Measurements from ENCODE around the gene SNX27.
"Not testable (repeated sequence)": the region's sequence is repeated elsewhere in the genome, so short reads cannot be mapped to it uniquely, and the experiment has no call there.

SNX27 gene

DNA sequence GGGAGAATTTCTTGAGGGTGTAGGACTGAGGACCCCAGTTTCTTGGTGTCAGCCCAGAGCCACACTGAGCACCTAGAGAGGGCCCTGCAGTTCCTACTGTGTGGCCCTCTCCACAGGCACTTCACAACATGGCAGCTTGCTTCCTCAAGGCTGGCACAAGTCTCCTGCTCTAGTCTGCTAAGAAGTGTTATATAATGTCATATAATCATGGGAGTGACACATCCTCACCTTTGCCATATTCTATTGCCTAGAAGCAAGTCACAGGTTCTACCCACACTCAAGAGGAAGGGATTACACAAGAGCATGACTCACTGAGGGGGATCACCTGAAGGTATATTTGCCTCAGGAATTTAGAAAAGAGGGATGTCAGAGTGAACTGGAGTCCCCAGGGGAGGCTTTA lies 5.5 kb upstream of the SNX27 start:
- DNase-seq: no peak

DNA sequence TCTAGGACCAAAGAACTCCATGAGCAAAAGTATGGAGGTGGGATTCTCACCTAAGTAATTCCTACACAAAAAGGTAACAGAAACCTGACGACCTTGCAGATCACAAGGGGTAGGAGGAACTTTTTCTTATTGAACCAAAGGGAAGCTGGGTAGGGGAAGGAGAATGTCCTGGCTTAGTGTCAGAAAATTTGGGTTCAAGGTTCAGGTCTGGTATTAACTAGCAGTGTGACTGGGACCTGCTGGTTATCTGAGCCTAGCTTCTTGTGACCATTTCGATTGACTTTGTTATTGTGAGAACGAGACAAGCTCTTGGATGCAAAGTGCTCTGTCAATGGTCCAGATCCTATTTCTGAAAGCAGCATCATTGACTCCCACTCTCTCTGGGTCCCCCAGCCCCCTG lies 5.0 kb upstream of the SNX27 start:
- DNase-seq: no peak

DNA sequence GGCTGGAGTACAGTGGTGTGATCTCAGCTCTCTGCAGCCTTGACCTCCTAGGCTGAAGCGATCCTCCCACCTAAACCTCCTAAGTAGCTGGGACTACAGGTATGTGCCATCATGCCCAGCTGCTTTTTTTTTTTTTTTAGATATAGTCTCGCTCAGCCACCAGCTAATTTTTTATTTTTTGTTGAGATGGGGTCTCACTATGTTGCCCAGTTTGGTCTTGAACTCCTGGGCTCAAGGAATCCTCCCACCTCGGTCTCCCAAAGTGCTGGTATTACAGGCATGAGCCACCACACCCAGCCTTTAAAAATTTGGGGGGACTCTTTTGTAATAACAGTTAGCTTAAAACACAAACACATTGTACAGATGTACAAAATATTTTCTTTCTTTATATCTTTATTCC lies 1.7 kb upstream of the SNX27 start:
- no peak for DNase-seq

DNA sequence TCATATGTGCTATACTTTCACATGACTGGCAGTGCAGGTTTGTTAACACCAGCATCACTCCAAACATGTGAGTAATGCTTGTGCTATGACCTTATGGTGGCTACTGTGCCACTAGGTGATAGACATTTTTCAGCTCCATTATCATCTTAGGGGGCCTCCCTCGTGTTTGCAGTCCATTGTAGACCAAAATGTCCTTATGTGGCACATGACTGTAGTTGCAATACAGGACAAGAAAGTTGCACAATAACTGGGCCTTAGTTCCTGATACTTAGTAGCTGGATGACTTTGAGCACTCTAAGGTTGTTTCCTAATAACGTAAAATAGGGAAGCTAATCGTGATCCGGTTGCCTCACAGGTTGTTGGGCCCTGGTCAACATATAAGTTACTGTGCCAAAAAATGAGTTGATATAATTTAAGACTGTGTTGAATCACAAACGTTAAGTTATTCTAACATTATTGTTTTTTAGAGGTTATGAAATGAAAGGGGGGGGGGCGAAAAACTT lies 511 bp upstream of the SNX27 start:
- DNase-seq: peak; percentile 60

DNA sequence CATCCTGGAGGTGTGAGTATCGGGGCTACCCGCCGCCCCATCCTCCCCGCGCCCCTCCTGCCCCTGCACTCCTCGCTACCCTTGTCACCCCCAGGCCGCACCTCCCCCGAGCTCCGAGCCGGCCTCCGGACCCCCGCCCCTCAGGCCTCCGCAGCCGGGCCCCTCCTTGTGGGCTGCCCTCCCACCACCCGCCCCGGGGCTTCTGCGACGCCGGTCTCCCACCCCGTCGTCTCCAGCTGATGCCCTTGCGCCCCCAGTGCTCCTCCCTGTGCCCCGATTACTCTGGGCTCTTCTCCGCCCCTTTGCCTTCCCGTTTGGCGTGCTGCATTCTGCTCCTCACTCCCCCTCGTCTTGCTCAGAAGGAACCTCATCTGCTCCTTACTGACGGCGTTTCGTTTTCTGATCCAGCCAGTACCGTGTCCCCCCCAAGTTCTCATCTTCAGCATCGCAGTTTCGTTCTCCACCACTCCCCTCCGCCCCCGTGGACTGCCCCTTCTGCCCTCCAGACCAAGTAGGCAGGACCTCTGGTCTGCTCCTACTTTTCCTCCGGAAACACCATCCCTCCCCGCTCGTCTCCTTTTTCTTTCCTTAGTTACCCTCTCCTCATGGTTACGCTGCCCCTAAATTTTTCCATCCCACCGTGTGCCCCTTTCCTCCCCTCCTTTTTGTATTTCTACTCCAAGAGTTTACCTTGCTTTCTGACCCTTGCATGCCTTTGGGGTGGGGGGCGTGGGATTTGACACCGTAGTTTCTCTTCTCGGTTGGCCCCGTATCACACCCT lies 841 bp downstream of the SNX27 start:
- DNase-seq: peak; percentile 20

DNA sequence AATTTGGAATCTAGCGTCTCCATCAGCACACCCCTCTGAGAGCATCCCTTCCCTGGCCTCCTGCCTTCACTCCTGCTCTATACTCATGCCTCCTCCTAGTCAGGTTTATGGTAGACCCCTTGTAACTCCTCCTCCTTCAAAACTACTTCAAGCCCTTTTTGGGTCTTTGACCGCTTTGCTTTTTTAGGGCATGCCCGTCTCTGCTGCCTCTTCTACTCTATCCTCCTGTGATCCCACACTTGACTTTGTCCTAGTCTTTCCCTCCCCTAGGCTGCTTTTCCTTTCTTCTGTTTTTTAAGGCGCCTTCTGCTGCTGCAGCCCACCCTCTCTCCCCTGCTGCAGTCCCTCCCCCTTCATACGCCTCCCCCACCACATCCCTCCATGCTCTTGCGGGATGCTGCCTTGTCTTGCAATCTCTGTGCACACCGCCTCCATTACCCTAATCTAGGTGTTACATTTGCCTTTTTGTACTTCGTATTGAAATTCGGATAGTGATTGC lies 1.5 kb downstream of the SNX27 start:
- peak; percentile 3 for DNase-seq

DNA sequence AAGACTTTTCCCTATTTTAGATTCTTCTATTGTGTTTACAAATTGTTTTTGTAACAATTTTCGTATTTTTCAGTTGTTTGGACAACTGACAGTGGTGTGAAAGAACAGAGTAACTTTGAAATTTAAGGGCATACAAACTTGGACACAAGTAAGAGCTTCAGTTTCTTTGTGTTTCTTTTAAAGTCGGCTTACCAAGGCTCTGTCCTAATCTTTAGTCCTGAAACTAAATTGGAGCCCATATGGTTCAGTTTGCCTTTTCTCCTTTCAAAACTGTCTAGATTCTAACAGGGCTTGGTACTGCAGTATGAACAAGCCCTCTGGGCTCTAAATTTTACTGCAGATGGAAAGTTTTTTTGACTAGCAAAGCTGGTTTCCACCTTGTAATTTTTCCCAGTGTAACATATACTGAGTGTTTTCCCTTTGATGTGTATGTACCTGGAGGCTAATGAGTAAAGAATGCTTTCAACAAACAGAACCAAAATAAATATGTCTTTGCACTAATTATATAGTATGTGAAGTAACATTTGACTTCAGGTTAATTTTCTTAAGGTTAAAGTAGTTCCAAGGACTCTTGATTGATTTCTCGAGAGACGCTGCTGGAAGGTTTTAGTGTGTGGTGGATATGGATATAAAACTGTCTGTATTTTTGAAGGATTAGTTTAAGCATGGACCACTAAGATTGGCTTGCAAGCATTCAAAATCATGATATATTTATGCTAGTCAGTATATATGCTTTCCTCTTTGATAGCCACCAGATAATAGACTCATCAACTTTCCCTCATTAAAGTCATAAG lies 4.1 kb downstream of the SNX27 start:
- no peak for DNase-seq

DNA sequence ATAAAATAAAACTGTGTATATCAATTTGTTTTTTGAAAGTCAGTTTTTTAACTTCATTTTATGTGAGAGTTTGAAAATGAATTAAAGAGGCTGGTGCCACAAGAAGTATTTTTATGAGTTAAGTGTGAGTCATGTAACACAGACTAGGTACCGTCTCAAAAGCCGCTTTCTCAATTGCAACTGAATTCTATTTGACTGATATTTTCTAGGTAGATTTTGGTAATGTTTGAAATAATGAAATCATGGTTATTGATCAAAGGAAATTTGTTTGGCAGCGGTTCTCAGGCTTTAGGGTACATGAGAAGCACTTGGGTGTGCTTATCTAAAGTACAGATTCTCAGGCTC lies 4.6 kb downstream of the SNX27 start:
- DNase-seq: peak; percentile 60

DNA sequence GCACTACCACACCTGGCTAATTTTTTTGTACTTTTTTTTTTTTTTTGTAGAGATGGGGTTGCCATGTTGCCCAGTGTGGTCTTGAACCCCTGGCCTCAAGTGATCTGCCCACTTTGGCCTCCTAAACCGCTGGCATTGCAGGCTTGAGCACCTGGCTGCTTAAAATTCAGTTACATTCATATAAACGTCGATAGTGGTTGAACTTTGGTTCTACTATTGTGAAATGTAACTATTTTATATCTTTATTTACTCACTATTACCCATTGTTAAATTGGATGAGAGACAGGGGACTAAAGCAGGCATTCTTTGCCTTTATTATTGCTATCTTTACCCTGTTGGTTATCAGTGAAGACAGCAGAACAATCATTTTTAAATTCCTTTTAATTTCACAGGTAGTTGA lies 6.2 kb downstream of the SNX27 start:
- no peak for DNase-seq

DNA sequence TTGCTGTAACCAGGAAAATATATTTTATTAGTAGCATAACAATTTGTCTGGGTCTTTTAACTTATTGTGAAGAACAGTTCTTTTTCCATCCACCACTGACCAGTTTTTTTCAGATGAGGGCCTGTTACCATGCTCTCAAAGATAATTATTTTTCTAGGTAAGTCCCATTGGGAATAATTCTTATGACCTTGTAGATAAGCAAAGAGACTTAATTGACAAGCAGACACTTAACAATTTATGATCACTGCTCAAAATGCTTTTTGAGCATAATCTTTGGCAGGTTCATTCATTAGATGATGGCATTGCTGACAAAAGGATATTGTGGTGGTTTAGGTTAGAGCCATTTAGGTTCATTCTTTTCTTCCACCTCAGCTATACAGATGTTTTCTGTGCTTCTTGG lies 6.6 kb downstream of the SNX27 start:
- DNase-seq: no peak

DNA sequence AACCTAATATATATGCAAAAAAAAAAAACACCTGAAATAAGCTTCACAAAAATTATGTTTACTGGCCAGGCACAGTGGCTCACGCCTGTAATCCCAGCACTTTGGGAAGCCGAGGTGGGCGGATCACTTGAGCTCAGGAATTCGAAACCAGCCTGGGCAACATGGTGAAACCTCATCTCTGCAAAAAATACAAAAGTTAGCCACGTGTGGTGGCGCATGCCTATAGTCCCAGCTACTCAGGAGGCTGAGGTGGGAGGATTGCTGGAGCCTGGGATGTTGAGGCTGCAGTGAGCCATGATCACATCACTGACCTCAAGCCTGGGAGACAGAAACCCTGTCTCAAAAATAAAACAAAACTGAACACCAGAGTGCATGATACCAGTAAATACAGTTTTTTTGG lies 7.1 kb downstream of the SNX27 start:
- not testable (repeated sequence) for DNase-seq

DNA sequence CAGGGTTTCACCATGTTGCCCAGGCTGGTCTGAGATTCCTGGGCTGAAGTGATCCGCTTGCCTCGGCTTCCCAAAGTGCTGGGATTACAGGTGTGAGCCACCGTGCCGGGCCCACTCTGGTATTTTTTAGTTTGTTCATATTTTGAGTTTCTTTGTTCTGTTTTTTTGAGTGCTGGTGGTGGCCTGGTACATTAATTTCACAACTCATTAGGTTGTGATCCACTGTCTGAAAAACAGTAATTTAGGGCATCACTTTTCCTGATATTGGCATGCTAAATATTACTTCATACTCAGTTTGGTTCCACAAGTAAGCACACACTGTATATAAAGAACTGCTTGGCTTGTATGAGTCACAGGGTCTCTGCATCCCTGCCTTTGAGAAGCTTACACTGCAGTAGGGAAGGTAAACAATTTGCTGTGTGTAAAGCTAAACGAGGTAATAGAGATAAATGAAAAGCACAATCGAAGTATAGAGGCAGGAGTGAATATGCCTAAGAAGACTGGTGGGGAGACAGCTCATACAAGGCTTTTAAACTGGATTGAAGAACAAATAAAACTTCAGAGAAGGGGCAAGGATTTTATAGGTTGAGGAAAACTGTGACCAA lies 7.7 kb downstream of the SNX27 start:
- peak; percentile 64 for DNase-seq

DNA sequence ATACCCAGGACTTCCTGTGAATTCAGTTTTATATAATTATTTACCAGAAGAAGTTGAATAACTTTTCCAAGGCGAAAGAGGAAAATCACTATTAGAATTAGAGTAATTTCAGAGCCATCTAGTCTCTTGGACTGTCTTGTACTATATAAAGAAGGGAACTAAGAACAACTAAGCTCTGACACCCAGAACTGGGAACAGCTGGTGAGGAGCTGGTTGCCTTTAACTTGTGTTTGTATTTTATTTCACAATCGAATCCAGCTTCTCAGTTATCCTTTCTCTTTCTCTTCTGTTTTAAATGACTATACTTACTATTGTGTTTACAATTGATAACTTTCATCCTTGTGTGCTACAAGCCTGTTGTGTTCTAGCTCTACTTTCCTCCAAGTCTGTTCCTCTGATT lies 8.4 kb downstream of the SNX27 start:
- peak; percentile 60 for DNase-seq

DNA sequence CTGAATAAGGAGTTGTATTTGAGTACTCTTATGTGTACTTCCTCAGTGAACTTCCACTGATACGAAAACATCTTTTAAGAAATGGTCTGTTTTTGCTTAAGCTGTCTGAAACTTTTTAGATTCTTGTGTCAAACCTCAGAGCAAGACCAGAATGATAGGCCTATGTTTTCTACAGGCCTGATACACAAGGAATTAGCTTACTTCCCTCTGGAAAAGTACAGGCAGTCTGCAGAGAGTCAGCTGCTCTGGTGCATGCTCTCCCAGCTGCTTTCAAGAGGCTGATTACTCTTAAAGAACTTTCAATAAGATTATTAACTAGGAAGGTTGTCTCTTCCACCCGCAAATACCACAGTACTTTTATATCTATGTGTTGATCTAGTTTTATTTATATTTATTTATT lies 9.5 kb downstream of the SNX27 start:
- DNase-seq: no peak

DNA sequence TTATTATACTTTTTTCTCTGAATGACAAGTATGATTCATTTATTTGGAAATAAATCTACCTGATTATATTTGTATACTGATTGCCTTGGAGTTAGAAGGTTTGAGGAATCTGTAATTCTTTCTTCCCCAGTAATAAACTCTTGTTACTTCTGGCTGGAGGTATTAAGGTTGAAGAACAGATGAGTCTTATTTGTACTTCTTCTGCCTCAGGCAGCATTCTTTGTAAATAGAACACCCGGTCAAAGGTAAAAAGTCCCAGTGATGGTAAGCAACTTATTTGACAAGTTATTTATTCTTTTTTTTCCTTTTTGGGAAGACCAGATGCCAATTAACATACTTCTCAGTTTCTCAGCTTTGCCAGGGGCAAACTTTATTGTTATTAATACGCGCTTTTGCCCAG lies 12.9 kb downstream of the SNX27 start:
- DNase-seq: no peak

DNA sequence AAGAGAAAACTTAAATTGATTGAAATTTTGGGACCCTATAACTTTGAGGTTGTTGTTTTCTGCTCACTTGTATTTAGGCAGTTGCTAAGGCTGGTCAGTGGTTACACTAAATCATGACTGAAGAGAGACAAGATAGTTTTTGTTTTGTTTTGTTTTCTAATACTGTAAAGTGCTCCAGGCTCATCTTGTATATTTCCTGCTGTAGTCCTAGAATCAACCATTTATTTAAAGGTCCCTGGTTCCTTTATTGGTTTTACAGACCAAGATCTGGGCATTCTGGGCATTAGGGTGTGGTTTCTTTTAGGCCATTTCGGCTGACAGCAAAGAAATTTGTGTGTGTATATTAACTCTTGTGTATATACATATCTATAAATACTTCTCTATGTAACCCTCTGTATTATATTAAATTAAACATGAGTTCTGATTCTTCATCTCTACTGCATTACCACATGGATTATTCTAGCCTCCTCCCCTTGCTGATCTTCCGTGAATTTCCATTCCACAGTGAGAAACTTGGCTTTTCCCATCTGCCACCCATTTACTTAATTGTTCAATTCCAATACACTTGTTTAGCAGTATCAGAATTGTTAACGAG lies 15.0 kb downstream of the SNX27 start:
- DNase-seq: no peak

DNA sequence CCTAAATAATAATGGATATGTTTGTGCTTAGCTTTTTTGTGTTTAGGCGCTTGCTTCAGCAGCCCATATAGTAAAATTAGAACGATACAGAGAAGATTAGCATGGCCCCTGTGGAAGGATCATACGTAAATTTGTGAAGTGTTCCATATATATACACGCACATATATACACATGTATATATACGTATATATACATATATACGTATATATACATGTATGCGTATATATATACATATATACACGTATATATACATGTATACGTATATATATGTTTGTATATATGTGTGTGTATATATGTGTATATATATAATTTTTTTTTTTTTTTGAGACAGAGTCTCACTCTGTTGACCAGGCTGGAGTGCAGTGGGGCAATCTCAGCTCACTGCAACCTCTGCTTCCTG lies 17.4 kb downstream of the SNX27 start:
- no peak for DNase-seq

DNA sequence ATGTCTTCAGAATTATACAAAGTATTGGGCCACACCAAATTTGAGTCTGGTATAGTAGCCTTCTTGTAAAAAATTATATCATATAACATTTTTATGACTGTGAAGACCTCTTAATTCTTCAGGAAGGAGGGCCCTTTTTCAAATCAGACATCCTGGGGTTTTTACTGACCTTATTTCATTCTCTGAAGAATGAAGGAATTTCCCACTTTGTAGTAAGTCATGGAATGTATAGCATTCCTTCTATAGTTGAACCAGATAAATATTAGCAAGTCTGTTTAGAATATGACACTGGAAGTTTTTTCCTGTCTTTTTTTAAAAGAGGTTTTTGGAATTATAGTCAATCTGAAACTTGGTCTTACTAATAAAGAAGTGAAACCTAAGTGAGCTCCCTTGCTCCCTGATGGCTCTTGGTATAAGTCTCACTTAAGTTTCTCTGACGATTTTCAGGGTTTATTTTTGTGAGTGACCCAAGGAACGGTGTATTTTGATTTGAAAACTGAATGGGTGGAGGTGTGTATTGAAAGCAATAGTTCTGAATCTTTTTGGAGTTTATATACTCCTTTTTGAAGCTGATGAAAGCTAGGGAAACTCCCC lies 23.7 kb downstream of the SNX27 start:
- no peak for DNase-seq

DNA sequence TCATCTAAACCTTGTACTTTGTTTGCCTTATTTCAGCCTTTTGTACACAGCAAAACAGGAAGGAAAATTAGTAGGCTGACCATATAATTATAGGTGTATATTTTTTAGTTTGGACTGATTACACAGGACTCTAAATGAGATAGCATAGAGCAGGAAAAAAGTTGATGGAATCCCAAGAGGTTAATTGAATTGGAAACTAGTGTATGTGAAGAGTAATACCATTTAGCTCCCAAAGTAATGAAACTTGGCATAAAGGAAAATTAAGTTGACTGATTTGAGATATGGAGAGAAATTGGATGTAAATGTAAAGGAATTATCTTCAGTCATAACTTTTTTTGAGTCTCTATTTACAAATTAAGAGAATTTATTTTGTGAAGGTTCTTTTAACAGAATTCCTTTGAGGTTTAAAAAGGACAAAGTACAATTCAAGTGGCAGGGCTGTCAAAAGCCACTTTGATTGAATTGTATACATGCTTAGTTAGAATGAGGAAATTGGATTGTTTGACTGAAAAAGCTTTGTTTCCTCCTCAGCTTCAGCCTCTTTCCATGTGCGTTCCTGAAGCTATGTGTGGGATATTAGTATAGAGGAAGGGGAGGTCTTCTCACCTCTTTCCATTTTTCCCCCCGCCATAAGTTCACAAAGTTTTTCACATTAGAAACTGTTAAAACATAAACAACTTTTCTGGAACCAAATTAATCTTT lies 26.4 kb downstream of the SNX27 start:
- no peak for DNase-seq

DNA sequence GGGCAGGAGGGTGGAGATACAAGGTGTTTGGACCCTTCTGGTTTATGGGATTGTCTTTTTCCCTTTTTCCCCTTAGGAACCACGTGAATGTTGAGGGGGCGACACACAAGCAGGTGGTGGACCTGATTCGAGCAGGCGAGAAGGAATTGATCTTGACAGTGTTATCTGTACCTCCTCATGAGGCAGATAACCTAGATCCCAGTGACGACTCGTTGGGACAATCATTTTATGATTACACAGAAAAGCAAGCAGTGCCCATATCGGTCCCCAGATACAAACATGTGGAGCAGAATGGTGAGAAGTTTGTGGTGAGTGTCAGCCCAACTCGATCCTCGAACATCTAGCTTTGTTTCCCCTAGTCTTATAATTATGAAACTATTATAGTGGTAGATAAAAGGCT lies 27.0 kb downstream of the SNX27 start:
- no peak for DNase-seq

DNA sequence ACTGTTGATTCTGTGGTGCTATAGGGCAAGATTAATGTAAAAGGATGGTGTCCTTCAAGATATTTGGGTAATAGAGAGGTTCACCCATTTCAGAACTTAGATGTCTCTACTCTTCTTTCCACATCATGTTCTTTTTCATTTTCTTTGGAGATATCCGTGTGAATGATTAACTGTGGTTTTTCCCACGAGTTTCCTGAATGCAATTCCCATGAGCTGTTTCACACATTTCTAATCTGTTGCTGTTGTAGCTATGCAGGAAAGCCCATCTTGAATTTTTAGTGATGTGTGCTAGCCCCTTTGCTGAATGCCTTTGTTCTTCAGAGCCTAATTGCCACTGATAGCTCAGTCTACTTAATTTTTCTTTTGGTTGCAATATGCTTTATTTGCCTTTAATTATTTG lies 27.6 kb downstream of the SNX27 start:
- DNase-seq: peak; percentile 74

DNA sequence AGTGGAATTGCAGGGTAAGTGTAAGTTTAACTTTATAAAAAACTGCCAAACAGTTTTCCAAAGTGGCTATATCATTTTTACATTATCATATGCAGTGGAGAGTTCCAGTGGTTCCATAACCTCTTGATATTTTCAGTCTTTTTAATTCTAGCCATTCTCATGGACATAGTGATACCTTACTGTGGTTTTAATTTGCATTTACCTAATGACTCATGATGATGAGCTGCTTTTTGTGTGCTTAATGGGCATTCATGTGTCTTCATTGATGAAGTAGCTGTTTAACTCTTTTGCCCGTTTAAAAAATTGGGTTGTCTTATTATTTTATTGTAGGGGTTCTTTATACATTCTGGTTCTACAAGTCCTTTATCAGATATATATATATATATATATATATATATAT lies 29.4 kb downstream of the SNX27 start:
- DNase-seq: no peak
